Measurements from ENCODE around the gene ALS2CL.

ALS2CL gene

GRCh38 chr3:46664971-46665762 is 28.3 kb downstream of the ALS2CL start:
- no peak for DNase-seq (ENCODE audit: low read depth in 1 of 2, low spot score in 1 of 2)

- DNase-seq (ENCODE audit: low read depth in 1 of 2, low spot score in 1 of 2) = no peak
Measured at GRCh38 chr3:46664188-46664970, 29.1 kb downstream of the ALS2CL start.

GRCh38 chr3:46663591-46664135 is 29.8 kb downstream of the ALS2CL start:
- DNase-seq (ENCODE audit: low read depth in 1 of 2, low spot score in 1 of 2) = no peak

GRCh38 chr3:46662771-46663551 is 30.5 kb downstream of the ALS2CL start:
- no peak for DNase-seq (ENCODE audit: low read depth in 1 of 2, low spot score in 1 of 2)

- no peak for DNase-seq (ENCODE audit: low read depth in 1 of 2, low spot score in 1 of 2)
Measured at GRCh38 chr3:46661776-46662766, 31.4 kb downstream of the ALS2CL start.

- DNase-seq (ENCODE audit: low read depth in 1 of 2, low spot score in 1 of 2) = no peak
Measured at GRCh38 chr3:46660543-46661523, 32.6 kb downstream of the ALS2CL start.

- DNase-seq (ENCODE audit: low read depth in 1 of 2, low spot score in 1 of 2) = no peak
Measured at GRCh38 chr3:46660003-46660402, 33.5 kb downstream of the ALS2CL start.

- no peak for DNase-seq (ENCODE audit: low read depth in 1 of 2, low spot score in 1 of 2)
Measured at GRCh38 chr3:46659285-46659684, 34.2 kb downstream of the ALS2CL start.

GRCh38 chr3:46656778-46657556 is 36.5 kb downstream of the ALS2CL start:
- DNase-seq (ENCODE audit: low read depth in 1 of 2, low spot score in 1 of 2) = no peak

GRCh38 chr3:46655271-46655670 is 38.2 kb downstream of the ALS2CL start:
- no peak for DNase-seq (ENCODE audit: low read depth in 1 of 2, low spot score in 1 of 2)

- DNase-seq (ENCODE audit: low read depth in 1 of 2, low spot score in 1 of 2) = no peak
Measured at GRCh38 chr3:46651084-46651483, 42.4 kb downstream of the ALS2CL start.

- DNase-seq (ENCODE audit: low read depth in 1 of 2, low spot score in 1 of 2) = no peak
Measured at GRCh38 chr3:46649436-46649835, 44.0 kb downstream of the ALS2CL start.

- DNase-seq (ENCODE audit: low read depth in 1 of 2, low spot score in 1 of 2) = no peak
Measured at GRCh38 chr3:46648096-46648495, 45.4 kb downstream of the ALS2CL start.

- no peak for DNase-seq (ENCODE audit: low read depth in 1 of 2, low spot score in 1 of 2)
Measured at GRCh38 chr3:46646700-46647099, 46.8 kb downstream of the ALS2CL start.

GRCh38 chr3:46643701-46644100 is 49.8 kb downstream of the ALS2CL start:
- no peak for DNase-seq (ENCODE audit: low read depth in 1 of 2, low spot score in 1 of 2)

- no peak for DNase-seq (ENCODE audit: low read depth in 1 of 2, low spot score in 1 of 2)
Measured at GRCh38 chr3:46642971-46643370, 50.5 kb downstream of the ALS2CL start.

GRCh38 chr3:46640927-46641326 is 52.6 kb downstream of the ALS2CL start:
- DNase-seq (ENCODE audit: low read depth in 1 of 2, low spot score in 1 of 2) = no peak

- no peak for DNase-seq (ENCODE audit: low read depth in 1 of 2, low spot score in 1 of 2)
Measured at GRCh38 chr3:46639221-46639620, 54.3 kb downstream of the ALS2CL start.

Measured in activated T-helper 1 cell treated with anti-CD3 and anti-CD28 coated beads, Interleukin-2, amount 50 U/mL, for 16 hours (primary cell).